NB4 (cell line): ENCODE data around the gene MGRN1.

ENCODE experiments used
- CTCF ChIP-seq: IDR thresholded peaks from one replicate; pipeline ENCODE4 v1.5.1; 2012; ENCODE audit warnings: low read depth, low read length
- MAX ChIP-seq: IDR thresholded peaks from 2 replicates; pipeline ENCODE4 v1.6.1; 2011; ENCODE audit warnings: low read depth, low read length
- POLR2A ChIP-seq: IDR thresholded peaks from 2 replicates; pipeline ENCODE4 v1.6.1; 2011; ENCODE audit warnings: mild to moderate bottlenecking; ENCODE audit not compliant: insufficient read length; ENCODE audit errors: extremely low read depth

- TF ChIP-seq POLR2A (no peak), CTCF (no peak), MAX (no peak)
Measured at GRCh38 chr16:4698321-4699045, 73.9 kb downstream of the MGRN1 start.
